GM12892 (cell line): ENCODE measurements around the gene PRDM16.

ENCODE experiments used
- POLR2A ChIP-seq: IDR thresholded peaks from 2 replicates; pipeline ENCODE4 v1.6.1; 2011; ENCODE audit warnings: low read depth, low read length, control low read depth
- POLR2AphosphoS5 ChIP-seq: IDR thresholded peaks from 2 replicates; pipeline ENCODE4 v1.6.1; 2011; ENCODE audit warnings: low read depth, low read length, control low read depth

DNA sequence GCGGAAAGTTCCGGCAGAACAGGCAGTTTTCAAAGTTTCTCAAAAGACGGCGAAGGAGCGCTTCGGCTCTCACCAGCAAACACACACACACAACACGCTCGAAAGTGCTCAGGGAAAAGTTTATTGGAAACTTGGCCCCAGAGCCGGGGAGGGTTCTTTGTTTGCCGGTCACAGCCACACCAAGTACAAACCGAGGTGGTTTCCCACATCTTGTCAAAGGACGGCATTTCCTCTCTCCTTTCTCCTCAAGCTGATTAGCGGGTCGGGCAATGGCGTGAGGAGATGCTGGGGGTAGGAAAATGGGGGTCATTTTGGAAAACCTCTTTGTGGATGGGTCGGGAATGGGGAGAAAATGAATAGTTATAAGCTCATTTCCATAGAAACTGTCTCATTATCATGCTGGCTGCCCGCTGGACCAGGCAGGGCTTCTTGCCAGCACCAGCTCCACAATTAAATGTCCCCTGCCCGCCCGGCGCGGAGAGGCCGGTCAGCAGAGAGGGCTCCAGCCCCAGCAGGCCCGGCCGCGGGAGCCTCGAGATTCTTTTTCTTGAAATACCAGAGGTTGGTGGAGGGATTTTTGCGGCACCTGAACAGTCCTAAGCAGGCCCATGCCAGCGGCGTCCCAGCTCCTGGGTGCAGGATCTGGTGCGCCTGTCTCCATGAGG is 92.3 kb downstream of the PRDM16 start:
- TF ChIP-seq POLR2A (no peak), POLR2AphosphoS5 (no peak)
